Vagina (tissue), 2 donors: ENCODE data around the gene ZSWIM4.

Experiments used
- POLR2A ChIP-seq, 2 donors: fragments of 450-650 bp; IDR thresholded peaks; one replicate each; pipeline ENCODE4 v1.6.1; 2017; ENCODE audit warnings: antibody characterized with exemption in 2 of 2, mild to moderate bottlenecking in 2 of 2, moderate library complexity in 2 of 2
- TF ChIP-seq, protein P1 (sequence below), 3 experiments: fragments of 450-650 bp in 2 of 3; fragments of 200-600 bp in 1 of 3; sonication (generic) in 1 of 3; IDR thresholded peaks; one replicate each; pipeline ENCODE4 v1.5.1; 2017 to 2019; ENCODE audit warnings: antibody characterized with exemption in 3 of 3, mild to moderate bottlenecking in 2 of 3, moderate library complexity in 2 of 3

DNA sequence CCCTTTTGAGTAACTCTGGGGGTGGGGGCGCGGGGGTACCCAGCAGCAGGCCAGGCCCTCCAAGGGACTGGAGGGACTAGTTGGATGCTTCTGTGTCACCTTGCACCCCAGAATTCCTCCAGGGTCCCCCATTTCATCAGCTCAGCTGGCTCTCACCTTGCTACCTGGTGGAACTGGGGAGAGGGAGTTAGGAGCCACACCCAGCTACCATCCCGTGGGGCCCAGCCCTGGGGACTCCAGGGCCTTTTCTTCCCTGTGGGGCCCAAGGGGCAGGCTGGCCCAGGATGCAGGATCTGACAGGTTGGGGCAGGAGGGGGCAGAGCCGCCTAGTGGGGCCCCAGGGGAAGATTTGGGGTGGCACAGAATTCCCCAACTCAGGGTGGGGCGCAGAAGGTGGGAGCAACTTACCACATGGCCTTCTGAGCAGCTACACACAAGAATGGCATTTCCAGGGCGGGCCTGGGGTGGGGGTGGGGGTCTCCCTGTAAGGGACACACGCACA is 48.9 kb downstream of the ZSWIM4 start:
- no peak for TF ChIP-seq POLR2A (IDR thresholded peaks at IDR 0.05)
- TF ChIP-seq, protein P1, sequence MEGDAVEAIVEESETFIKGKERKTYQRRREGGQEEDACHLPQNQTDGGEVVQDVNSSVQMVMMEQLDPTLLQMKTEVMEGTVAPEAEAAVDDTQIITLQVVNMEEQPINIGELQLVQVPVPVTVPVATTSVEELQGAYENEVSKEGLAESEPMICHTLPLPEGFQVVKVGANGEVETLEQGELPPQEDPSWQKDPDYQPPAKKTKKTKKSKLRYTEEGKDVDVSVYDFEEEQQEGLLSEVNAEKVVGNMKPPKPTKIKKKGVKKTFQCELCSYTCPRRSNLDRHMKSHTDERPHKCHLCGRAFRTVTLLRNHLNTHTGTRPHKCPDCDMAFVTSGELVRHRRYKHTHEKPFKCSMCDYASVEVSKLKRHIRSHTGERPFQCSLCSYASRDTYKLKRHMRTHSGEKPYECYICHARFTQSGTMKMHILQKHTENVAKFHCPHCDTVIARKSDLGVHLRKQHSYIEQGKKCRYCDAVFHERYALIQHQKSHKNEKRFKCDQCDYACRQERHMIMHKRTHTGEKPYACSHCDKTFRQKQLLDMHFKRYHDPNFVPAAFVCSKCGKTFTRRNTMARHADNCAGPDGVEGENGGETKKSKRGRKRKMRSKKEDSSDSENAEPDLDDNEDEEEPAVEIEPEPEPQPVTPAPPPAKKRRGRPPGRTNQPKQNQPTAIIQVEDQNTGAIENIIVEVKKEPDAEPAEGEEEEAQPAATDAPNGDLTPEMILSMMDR (IDR thresholded peaks at IDR 0.05) = no peak
